ENCODE results near the gene SPATA13. TPM values are rescaled to one million over a fixed set of nuclear protein-coding genes. Genes with fewer than 3 reads are reported as not detected.

The SPATA13 gene
- total RNA-seq, 4 donors from 2014 or later = 9.0 to 46.0 (median 18.7) TPM

DNA sequence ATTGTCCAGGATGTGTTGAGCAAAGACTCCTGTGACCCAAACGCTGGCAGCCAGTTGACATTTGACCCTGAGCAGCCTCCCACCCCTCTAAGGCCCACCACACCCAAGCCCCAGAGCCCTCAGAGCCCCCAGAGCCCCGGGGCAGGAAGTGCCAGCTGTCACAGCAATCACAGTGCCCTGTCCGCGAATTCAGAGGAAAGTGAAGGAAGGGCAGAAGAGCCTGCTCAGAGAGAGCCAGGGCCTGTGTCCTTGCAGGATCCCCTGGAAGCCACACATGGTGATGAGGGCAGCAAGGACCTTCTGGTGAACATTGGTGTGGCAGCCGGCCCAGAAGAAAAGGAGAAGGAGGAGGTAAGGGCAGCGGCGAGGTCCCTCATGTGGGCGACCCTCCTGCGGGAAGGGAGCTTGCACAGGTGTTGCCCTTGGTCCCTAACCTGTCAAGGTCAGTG is 63.7 kb downstream of the SPATA13 start:
- TF ChIP-seq, protein P1, sequence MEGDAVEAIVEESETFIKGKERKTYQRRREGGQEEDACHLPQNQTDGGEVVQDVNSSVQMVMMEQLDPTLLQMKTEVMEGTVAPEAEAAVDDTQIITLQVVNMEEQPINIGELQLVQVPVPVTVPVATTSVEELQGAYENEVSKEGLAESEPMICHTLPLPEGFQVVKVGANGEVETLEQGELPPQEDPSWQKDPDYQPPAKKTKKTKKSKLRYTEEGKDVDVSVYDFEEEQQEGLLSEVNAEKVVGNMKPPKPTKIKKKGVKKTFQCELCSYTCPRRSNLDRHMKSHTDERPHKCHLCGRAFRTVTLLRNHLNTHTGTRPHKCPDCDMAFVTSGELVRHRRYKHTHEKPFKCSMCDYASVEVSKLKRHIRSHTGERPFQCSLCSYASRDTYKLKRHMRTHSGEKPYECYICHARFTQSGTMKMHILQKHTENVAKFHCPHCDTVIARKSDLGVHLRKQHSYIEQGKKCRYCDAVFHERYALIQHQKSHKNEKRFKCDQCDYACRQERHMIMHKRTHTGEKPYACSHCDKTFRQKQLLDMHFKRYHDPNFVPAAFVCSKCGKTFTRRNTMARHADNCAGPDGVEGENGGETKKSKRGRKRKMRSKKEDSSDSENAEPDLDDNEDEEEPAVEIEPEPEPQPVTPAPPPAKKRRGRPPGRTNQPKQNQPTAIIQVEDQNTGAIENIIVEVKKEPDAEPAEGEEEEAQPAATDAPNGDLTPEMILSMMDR (IDR thresholded peaks at IDR 0.05) = no peak
- DNase-seq (ENCODE audit: low spot score) (no peak), ATAC-seq (ENCODE audit: low FRiP score) (no peak)

DNA sequence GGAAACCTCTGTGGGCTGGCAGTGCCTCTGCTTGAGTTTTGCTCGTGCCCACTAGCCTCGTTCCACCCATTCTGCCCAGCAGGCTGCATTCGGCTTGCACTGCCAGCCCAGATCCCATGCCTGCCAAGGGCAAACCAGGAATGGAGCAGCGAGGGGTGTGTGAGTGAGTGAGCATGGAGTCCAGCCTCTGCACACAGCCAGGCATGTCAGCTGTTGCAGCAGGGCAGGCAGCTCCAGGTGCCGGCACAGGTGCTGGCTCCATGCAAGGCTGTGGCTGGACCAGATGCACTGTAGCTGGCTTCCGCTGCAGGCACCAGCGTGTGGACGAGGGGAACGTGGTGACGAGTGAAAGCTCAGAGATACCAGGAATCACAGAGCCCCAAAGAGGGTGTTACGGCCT is 64.5 kb downstream of the SPATA13 start:
- TF ChIP-seq, protein P1 (IDR thresholded peaks at IDR 0.05) = no peak
- ATAC-seq (ENCODE audit: low FRiP score) = no peak
- no peak for DNase-seq (ENCODE audit: low spot score)

DNA sequence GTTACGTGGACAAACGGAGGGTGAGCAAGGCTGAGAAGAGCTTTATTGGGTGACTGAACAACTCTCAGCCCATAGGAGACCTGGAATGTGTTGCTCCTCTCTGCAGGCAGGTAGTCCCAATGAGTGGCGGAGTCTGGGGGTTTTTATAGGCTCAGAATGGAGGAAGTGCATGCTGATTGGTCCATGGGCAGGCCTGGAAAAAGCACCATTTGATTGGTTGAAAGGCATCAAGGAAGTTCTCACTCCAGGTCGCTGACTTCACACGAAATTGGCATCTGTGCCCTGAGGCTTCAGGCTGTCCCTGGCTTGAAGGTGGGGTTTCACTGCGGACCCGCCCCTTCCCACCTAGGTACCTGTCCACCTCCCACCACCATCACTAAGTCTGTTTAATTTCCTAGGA is 65.4 kb downstream of the SPATA13 start:
- TF ChIP-seq, protein P1 (IDR thresholded peaks at IDR 0.05) = no peak
- DNase-seq (ENCODE audit: low spot score) (no peak), ATAC-seq (ENCODE audit: low FRiP score) (no peak)

DNA sequence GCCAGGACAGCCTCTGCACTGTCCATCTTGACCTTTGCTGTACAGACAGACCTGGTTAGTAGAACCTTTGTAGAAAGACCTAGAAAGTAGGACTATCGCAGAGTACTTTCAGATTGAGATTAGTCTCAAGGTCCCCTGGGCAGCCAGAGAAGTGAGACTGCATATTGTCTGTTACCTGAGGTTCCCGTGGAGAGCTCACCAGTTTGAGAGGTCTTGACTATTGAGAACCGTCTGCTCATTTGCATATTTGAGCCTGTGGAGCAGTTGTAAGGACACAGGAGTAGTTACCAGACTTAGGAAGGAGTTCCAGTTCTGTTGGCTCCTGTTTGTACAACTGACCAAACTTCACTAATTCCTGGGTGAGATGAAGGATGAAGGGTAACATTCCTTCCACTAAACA is 66.2 kb downstream of the SPATA13 start:
- no peak for DNase-seq (ENCODE audit: low spot score)
- no peak for ATAC-seq (ENCODE audit: low FRiP score)
- TF ChIP-seq, protein P1 (IDR thresholded peaks at IDR 0.05) = no peak

DNA sequence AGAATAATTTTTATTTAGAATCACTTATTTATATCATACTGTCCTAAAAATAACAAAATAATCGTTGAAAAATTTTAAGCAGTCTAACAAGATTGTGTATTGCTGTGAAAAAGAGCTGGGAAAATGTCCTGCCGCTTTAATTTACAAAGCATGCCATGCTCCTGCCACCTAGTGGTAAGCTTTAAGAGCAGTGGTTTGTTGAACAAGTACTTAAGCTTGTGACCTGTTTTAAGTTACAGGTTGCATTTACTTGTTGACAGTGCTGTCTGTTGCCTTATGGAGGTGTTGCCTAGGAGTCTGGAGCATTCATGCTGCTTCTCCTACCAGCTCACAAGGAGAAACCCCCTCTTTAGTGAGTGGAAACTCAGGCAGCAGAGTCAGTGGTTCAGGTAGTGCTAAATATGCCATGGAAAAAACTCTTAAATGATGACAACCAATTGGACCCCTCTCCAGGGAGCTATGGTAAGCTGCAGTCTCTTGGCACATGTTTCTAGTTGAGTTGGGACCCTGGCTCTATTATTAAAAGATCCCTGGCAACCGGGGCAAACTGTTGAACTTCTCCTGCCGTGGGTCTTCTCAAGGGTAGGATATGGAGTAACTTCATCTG is 68.4 kb downstream of the SPATA13 start:
- DNase-seq (ENCODE audit: low spot score) (no peak), ATAC-seq (ENCODE audit: low FRiP score) (no peak)
- TF ChIP-seq, protein P1 (IDR thresholded peaks at IDR 0.05) = no peak

DNA sequence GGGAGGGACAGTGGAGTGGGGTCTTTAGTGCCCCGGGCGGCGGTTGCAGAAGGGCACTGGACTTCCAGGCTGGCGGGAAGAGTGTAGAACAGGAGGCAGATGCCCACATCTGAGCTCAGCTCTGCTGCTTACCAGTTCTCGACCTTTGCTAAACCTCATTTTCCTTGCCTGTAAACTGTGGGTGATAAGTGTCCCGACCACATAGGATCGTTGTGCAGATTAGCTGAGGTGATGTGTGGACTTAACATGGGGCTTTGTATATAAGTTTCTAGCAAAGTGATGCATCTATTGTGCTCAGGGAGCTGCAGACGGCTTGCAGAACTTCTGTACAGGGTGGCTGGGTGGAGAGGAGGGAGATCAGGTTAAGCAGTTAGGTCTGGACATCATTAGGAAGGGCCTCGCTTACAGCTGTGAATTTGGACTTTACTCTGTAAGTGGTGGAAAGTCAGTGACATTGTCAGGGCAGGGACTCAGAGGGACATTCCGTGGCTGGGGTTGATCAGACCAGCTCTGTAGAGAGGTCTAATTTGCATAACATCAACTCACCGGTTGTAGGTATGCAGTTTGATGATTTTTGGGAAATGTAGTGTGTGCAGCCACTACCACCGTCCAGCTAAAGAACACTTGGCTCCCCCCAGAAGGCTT is 70.0 kb downstream of the SPATA13 start:
- ATAC-seq (ENCODE audit: low FRiP score) (no peak), DNase-seq (ENCODE audit: low spot score) (no peak)
- TF ChIP-seq, protein P1 (IDR thresholded peaks at IDR 0.05) = no peak

DNA sequence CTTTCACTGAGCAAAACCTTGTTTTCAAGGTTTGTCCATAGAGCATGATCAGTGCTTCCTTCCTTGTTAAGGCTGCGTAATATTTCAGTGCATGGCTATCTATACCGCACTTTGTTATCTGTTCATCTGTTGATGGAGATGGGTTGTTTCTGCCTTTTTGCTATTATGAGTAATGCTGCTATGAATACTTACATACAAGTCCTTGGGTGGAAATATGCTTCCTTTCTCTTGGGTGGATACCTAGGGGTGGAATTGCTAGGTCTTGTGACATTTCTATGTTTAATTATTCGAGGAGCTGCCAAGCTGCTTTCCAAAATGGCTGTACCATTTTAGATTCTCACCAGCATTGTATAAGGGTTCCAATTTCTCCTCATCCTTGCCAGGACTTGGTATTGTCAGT is 70.9 kb downstream of the SPATA13 start:
- DNase-seq (ENCODE audit: low spot score) = no peak
- TF ChIP-seq, protein P1 (IDR thresholded peaks at IDR 0.05) = no peak
- no peak for ATAC-seq (ENCODE audit: low FRiP score)
